Karpas-422 (cell line): ENCODE results near the gene SRMS. TPM values are rescaled to one million over a fixed set of nuclear protein-coding genes. Genes with fewer than 3 reads are reported as not detected.

Experiments used
- DNase-seq: peaks from one replicate; pipeline ENCODE4 v3.0.0-alpha.2; 2015
- H2AFZ ChIP-seq: fragments of 200-600 bp; sonication (generic); 2 replicates; pipeline ENCODE4 v1.6.1; 2014; ENCODE audit warnings: antibody characterized with exemption, low read length, mixed read lengths
- H3K27ac ChIP-seq: fragments of 200-600 bp; sonication (generic); 2 replicates; pipeline ENCODE4 v1.5.1; 2014; ENCODE audit warnings: mild to moderate bottlenecking, low read length, moderate library complexity
- H3K27me3 ChIP-seq: fragments of 200-600 bp; sonication (generic); 2 replicates; pipeline ENCODE4 v1.6.1; 2014; ENCODE audit warnings: low read length, mixed read lengths
- H3K36me3 ChIP-seq: fragments of 200-600 bp; sonication (generic); 2 replicates; pipeline ENCODE4 v1.6.1; 2014; ENCODE audit warnings: low read length, mixed read lengths; ENCODE audit not compliant: insufficient read depth
- H3K4me1 ChIP-seq: fragments of 200-600 bp; sonication (generic); 2 replicates; pipeline ENCODE4 v1.6.1; 2014; ENCODE audit warnings: mild to moderate bottlenecking, low read length, mixed read lengths
- H3K4me2 ChIP-seq: fragments of 200-600 bp; sonication (generic); 2 replicates; pipeline ENCODE4 v1.6.1; 2014; ENCODE audit warnings: low read length, low read depth, mild to moderate bottlenecking; ENCODE audit not compliant: poor library complexity, severe bottlenecking
- H3K4me3 ChIP-seq: fragments of 200-600 bp; sonication (generic); 2 replicates; pipeline ENCODE4 v1.5.1; 2014; ENCODE audit warnings: mild to moderate bottlenecking, antibody characterized with exemption, low read length, mixed read lengths
- H3K79me2 ChIP-seq: fragments of 200-600 bp; sonication (generic); 2 replicates; pipeline ENCODE4 v1.6.1; 2014; ENCODE audit warnings: mild to moderate bottlenecking, low read length, mixed read lengths
- H3K9ac ChIP-seq: fragments of 200-600 bp; sonication (generic); 2 replicates; pipeline ENCODE4 v1.6.0; 2014; ENCODE audit warnings: low read length
- H3K9me2 ChIP-seq: fragments of 200-600 bp; sonication (generic), shearing (Covaris generic); replicated peaks from 2 replicates; pipeline ENCODE4 v1.6.0; 2014; ENCODE audit warnings: mild to moderate bottlenecking, low read length, moderate library complexity; ENCODE audit not compliant: insufficient read depth
- H3K9me3 ChIP-seq: fragments of 300-700, 200-600 bp; sonication (generic); 2 replicates; pipeline ENCODE4 v1.6.1; 2014; ENCODE audit warnings: low read length, mixed read lengths
- H4K20me1 ChIP-seq: fragments of 200-600 bp; sonication (generic); 2 replicates; pipeline ENCODE4 v1.6.1; 2014; ENCODE audit warnings: mild to moderate bottlenecking, antibody characterized with exemption, low read length, low read depth; ENCODE audit not compliant: insufficient read depth
- total RNA-seq: library from RNA; depleted of rRNA; stranded (reverse); fragments of >200 nt; shearing (Covaris generic); gene quantifications from 2 replicates; pipeline ENCODE4 v1.2.3, GENCODE V29; 2014; ENCODE audit warnings: low replicate concordance

The SRMS gene
- total RNA-seq, 1 experiment from 2014 or later = not detected

- no peaks in the 10 kb centered on the region for H3K79me2 ChIP-seq
- H3K27ac ChIP-seq = no peak overlapping the region
- DNase-seq = no peak
- H3K27me3 ChIP-seq = no peaks in the 10 kb centered on the region
- H3K4me3 ChIP-seq = no peak overlapping the region
- H3K9me2 ChIP-seq = no peaks in the 10 kb centered on the region
- H3K4me2 ChIP-seq = no peak overlapping the region
- no peak overlapping the region for H2AFZ ChIP-seq
- no peak overlapping the region for H3K9ac ChIP-seq
- peaks cover 8% of the 10 kb centered on the region for H3K4me1 ChIP-seq
- H3K9me3 ChIP-seq = no peaks in the 10 kb centered on the region
- 0 out of 2 replicates have a peak, but pooled peaks cover 11% of the 10 kb centered on the region for H4K20me1 ChIP-seq
- H3K36me3 ChIP-seq = no peaks in the 10 kb centered on the region
Measured at GRCh38 chr20:63568986-63569949, 21.7 kb upstream of the SRMS start.

GRCh38 chr20:63568170-63568981, 20.8 kb upstream of the SRMS start:
- no peak for DNase-seq
- no peaks in the 10 kb centered on the region for H3K79me2 ChIP-seq
- no peak overlapping the region for H3K4me2 ChIP-seq
- peaks cover 4% of the 10 kb centered on the region for H3K4me1 ChIP-seq
- no peaks in the 10 kb centered on the region for H3K9me3 ChIP-seq
- H3K9ac ChIP-seq = no peak overlapping the region
- H3K36me3 ChIP-seq = no peaks in the 10 kb centered on the region
- no peak overlapping the region for H3K27ac ChIP-seq
- H4K20me1 ChIP-seq = 0 out of 2 replicates have a peak, but pooled peaks cover 8% of the 10 kb centered on the region
- H3K27me3 ChIP-seq = no peaks in the 10 kb centered on the region
- H3K4me3 ChIP-seq = no peak overlapping the region
- H3K9me2 ChIP-seq = no peaks in the 10 kb centered on the region
- no peak overlapping the region for H2AFZ ChIP-seq

GRCh38 chr20:63567386-63568169, 20.0 kb upstream of the SRMS start:
- no peaks in the 10 kb centered on the region for H3K4me1 ChIP-seq
- H3K27ac ChIP-seq = no peak overlapping the region
- 0 out of 2 replicates have a peak, but pooled peaks cover 3% of the 10 kb centered on the region for H4K20me1 ChIP-seq
- no peaks in the 10 kb centered on the region for H3K9me2 ChIP-seq
- H3K9me3 ChIP-seq = no peaks in the 10 kb centered on the region
- H3K79me2 ChIP-seq = no peaks in the 10 kb centered on the region
- no peak overlapping the region for H2AFZ ChIP-seq
- no peak overlapping the region for H3K9ac ChIP-seq
- H3K36me3 ChIP-seq = no peaks in the 10 kb centered on the region
- no peak overlapping the region for H3K4me3 ChIP-seq
- no peak for DNase-seq
- no peak overlapping the region for H3K4me2 ChIP-seq
- no peaks in the 10 kb centered on the region for H3K27me3 ChIP-seq

DNA sequence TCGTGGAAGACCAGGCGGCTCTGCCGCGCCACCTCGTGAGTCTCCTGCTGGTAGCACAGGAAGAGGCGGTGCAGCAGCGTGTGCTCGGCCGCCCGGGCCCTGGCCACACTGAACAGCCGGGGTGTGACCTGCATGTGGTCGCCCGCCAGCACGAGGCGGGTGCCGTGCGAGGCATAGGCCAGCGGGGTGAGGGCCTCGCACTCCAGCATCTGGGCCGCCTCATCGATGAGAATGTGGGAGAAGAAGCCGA, 19.5 kb upstream of the SRMS start:
- H3K27me3 ChIP-seq = no peaks in the 10 kb centered on the region
- no peak overlapping the region for H3K4me2 ChIP-seq
- DNase-seq = no peak
- H4K20me1 ChIP-seq = 0 out of 2 replicates have a peak, but pooled peaks cover 3% of the 10 kb centered on the region
- H3K4me3 ChIP-seq = no peak overlapping the region
- no peaks in the 10 kb centered on the region for H3K9me3 ChIP-seq
- H3K9me2 ChIP-seq = no peaks in the 10 kb centered on the region
- no peaks in the 10 kb centered on the region for H3K79me2 ChIP-seq
- no peaks in the 10 kb centered on the region for H3K4me1 ChIP-seq
- no peak overlapping the region for H3K9ac ChIP-seq
- no peaks in the 10 kb centered on the region for H3K36me3 ChIP-seq
- H3K27ac ChIP-seq = no peak overlapping the region
- H2AFZ ChIP-seq = no peak overlapping the region

DNA sequence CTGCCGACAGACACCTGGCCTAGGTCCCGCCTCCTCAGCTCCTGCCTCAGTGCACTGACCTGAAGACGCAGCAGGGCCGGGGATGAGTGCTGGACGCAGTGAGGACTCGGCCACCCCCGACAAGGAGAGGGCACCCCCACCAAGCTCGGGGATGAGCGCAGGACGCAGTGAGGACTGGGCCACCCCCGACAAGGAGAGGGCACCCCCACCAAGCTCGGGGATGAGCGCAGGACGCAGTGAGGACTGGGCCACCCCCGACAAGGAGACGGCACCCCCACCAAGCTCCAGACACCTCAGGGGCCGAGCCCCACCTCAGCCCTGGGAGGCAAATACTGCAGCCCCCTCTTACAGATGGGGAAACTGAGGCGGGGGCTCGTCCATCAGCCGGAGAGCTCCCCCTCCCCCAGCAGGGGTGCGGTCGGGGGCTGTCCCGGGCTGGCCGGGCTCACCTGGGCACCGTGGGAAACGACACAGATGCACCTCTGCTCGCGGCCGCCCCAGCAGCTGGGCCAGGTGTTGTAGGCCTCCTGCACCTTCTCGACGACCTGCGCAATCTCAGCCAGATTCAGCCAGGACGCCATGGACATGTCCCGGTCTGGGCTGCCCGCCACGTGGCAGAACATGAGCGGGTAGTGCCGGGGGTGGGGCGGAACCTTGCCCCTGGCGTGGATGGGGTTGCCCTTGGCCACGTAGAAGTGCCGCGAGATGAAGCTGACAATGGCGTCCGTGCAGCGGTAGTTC, 19.0 kb upstream of the SRMS start:
- Histone ChIP-seq H3K9me2 (no peaks in the 10 kb centered on the region), H3K27me3 (no peaks in the 10 kb centered on the region), H3K4me1 (no peaks in the 10 kb centered on the region), H2AFZ (no peak overlapping the region), H3K79me2 (no peaks in the 10 kb centered on the region), H4K20me1 (0 out of 2 replicates have a peak, but pooled peaks cover 3% of the 10 kb centered on the region), H3K4me2 (no peak overlapping the region), H3K9ac (no peak overlapping the region), H3K9me3 (no peaks in the 10 kb centered on the region), H3K36me3 (no peaks in the 10 kb centered on the region), H3K4me3 (no peak overlapping the region), H3K27ac (no peak overlapping the region)
- no peak for DNase-seq

- Histone ChIP-seq H2AFZ (no peak overlapping the region), H3K27ac (no peak overlapping the region), H3K36me3 (no peaks in the 10 kb centered on the region), H3K9me3 (no peaks in the 10 kb centered on the region), H3K27me3 (no peaks in the 10 kb centered on the region), H3K4me2 (no peak overlapping the region), H3K4me1 (no peaks in the 10 kb centered on the region), H3K4me3 (no peak overlapping the region), H3K9ac (no peak overlapping the region), H3K79me2 (no peaks in the 10 kb centered on the region), H3K9me2 (no peaks in the 10 kb centered on the region), H4K20me1 (0 out of 2 replicates have a peak, but pooled peaks cover 3% of the 10 kb centered on the region)
- DNase-seq = no peak
Measured at GRCh38 chr20:63565699-63566335, 18.3 kb upstream of the SRMS start.

- H2AFZ ChIP-seq = no peak overlapping the region
- no peak overlapping the region for H3K9ac ChIP-seq
- H3K27ac ChIP-seq = no peak overlapping the region
- DNase-seq = no peak
- no peaks in the 10 kb centered on the region for H3K36me3 ChIP-seq
- H4K20me1 ChIP-seq = 0 out of 2 replicates have a peak, but pooled peaks cover 3% of the 10 kb centered on the region
- H3K79me2 ChIP-seq = no peaks in the 10 kb centered on the region
- no peaks in the 10 kb centered on the region for H3K9me2 ChIP-seq
- H3K4me2 ChIP-seq = no peak overlapping the region
- H3K27me3 ChIP-seq = no peaks in the 10 kb centered on the region
- H3K9me3 ChIP-seq = no peaks in the 10 kb centered on the region
- no peak overlapping the region for H3K4me3 ChIP-seq
- H3K4me1 ChIP-seq = no peaks in the 10 kb centered on the region
Measured at GRCh38 chr20:63565021-63565698, 17.6 kb upstream of the SRMS start.
